Keratinocyte (primary cell): ENCODE measurements around the gene PRDX5. TPM values are rescaled to one million over a fixed set of nuclear protein-coding genes. Genes with fewer than 3 reads are reported as not detected.

Source experiments
- DNase-seq: peaks from one replicate; pipeline ENCODE4 v3.0.0-alpha.2; 2011; ENCODE audit warnings: low read depth, missing footprints, low spot score
- FAIRE-seq: peaks from 2 replicates; lab custom pipeline; 2011; peaks lifted over from hg19 to GRCh38; lab: Jason Lieb, UNC
- H2AFZ ChIP-seq: 2 replicates; pipeline ENCODE4 v1.6.0; 2012; ENCODE audit warnings: low read length, control low read depth, inconsistent platforms; ENCODE audit not compliant: control insufficient read depth
- H3K27ac ChIP-seq: 2 replicates; pipeline ENCODE4 v1.5.1; 2011; ENCODE audit warnings: low read length; ENCODE audit not compliant: control insufficient read depth, insufficient read depth
- H3K27me3 ChIP-seq: 3 replicates; pipeline ENCODE4 v1.6.0; 2011; ENCODE audit warnings: low read length; ENCODE audit not compliant: control insufficient read depth, insufficient read depth; ENCODE audit errors: extremely low read depth
- H3K36me3 ChIP-seq, 2 experiments: 2 replicates in 1 of 2; 3 replicates in 1 of 2; pipeline ENCODE4 v1.5.1; 2011; ENCODE audit warnings: low read length in 2 of 2, mild to moderate bottlenecking in 1 of 2; ENCODE audit not compliant: control insufficient read depth in 2 of 2, insufficient read depth in 2 of 2; ENCODE audit errors: extremely low read depth in 1 of 2
- H3K4me1 ChIP-seq: 3 replicates; pipeline ENCODE4 v1.5.1; 2011; ENCODE audit warnings: low read length; ENCODE audit not compliant: control insufficient read depth, insufficient read depth; ENCODE audit errors: extremely low read depth
- H3K4me2 ChIP-seq: 3 replicates; pipeline ENCODE4 v1.6.0; 2011; ENCODE audit warnings: low read depth, low read length; ENCODE audit not compliant: control insufficient read depth, insufficient read depth; ENCODE audit errors: extremely low read depth
- H3K4me3 ChIP-seq, 3 experiments: fragments of 200-600 bp in 1 of 3; sonication (generic) in 1 of 3; 2 replicates in 2 of 3; 3 replicates in 1 of 3; pipeline ENCODE4 v1.5.1; 2011 to 2016; ENCODE audit warnings: low read length in 3 of 3, mild to moderate bottlenecking in 3 of 3, control low read depth in 2 of 3, inconsistent platforms in 1 of 3, low read depth in 1 of 3, mixed read lengths in 1 of 3, mixed run types in 1 of 3, moderate library complexity in 1 of 3; ENCODE audit not compliant: control insufficient read depth in 2 of 3, insufficient read depth in 2 of 3; ENCODE audit errors: extremely low read depth in 1 of 3
- H3K79me2 ChIP-seq: 2 replicates; pipeline ENCODE4 v1.6.0; 2012; ENCODE audit warnings: low read length; ENCODE audit not compliant: control insufficient read depth, insufficient read depth
- H3K9ac ChIP-seq: 3 replicates; pipeline ENCODE4 v1.6.0; 2011; ENCODE audit warnings: low read length; ENCODE audit not compliant: control insufficient read depth, insufficient read depth; ENCODE audit errors: extremely low read depth
- H3K9me1 ChIP-seq: 3 replicates; pipeline ENCODE4 v1.6.0; 2011; ENCODE audit warnings: low read length; ENCODE audit not compliant: control insufficient read depth, insufficient read depth; ENCODE audit errors: extremely low read depth
- H3K9me3 ChIP-seq: 2 replicates; pipeline ENCODE4 v1.5.1; 2012; ENCODE audit warnings: low read depth, low read length; ENCODE audit not compliant: control insufficient read depth
- H4K20me1 ChIP-seq: 3 replicates; pipeline ENCODE4 v1.6.0; 2011; ENCODE audit warnings: low read length; ENCODE audit not compliant: control insufficient read depth, insufficient read depth; ENCODE audit errors: extremely low read depth
- EZH2 ChIP-seq: IDR thresholded peaks from one replicate; pipeline ENCODE4 v1.6.1; 2012; ENCODE audit warnings: inconsistent platforms, mild to moderate bottlenecking, low read length, moderate library complexity
- dilution Hi-C: fragments of 300-500 bp; cut with MboI; formaldehyde crosslinking; loops from one replicate; pipeline ENCODE4 v1.7.0; 2020; ENCODE audit warnings: low sequenced_read_pairs; ENCODE audit not compliant: extremely low pct_ligation_motif_present
- polyA plus RNA-seq, 5 experiments: library from polyadenylated mRNA; depleted of rRNA in 3 of 5; stranded (reverse) in 3 of 5; stranded (forward) in 1 of 5; unstranded in 1 of 5; fragments of >200 nt; gene quantifications; 1 replicate in 1 of 5; 2 replicates in 3 of 5; 3 replicates in 1 of 5; pipeline versions ENCODE4 v1.2.1 to v1.2.3, GENCODE V29; 2011 to 2012; ENCODE audit warnings: missing spikeins in 2 of 5, low read depth in 1 of 5, low replicate concordance in 1 of 5
- TF ChIP-seq, protein P1 (sequence below), 3 experiments: IDR thresholded peaks in 1 of 3; conservative IDR thresholded peaks in 1 of 3; optimal IDR thresholded peaks in 1 of 3; 2 replicates in 2 of 3; 3 replicates in 1 of 3; pipeline versions ENCODE3 to v1.5.1; 2011; ENCODE audit warnings: low read length in 3 of 3, mild to moderate bottlenecking in 3 of 3, moderate library complexity in 2 of 3, control low read depth in 1 of 3, inconsistent platforms in 1 of 3; ENCODE audit not compliant: insufficient read depth in 2 of 3; ENCODE audit errors: extremely low read depth in 1 of 3

PRDX5 gene
- polyA plus RNA-seq, 1 donor (not counting 4 experiments of a cell fraction or from before 2014, with no cell fraction given), result 590 TPM

DNA sequence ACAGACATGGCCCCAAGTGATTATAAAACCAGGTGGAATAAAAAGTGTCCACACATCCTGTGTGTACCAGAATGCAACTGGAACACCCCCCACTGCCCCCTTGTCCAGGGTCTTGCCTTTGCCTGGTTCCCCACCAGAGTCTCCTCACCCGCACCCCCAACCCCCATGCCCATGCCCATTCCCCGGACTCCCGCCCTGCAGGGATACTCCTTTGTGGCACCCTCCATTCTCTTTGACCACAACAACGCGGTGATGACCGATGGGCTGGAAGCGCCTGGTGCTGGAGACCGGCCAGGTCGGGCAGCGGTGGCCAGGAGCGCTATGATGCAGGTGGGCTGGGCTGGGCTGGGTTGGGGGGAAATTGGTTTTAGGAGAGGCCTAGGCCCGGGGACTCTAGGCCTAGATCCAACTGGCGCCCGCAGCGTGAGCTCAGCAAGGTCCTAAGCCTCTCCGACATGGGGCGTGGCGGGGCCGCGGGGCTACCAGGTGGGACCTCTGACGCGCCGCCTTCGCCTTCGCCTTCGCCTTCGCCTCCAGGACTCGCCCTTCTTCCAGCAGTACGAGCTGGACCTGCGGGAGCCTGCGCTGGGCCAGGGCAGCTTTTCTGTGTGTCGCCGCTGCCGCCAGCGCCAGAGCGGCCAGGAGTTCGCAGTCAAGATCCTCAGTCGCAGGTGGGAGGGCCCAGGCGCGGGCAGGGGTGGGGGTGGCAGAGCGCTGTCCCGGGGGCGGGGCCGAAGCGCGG is 50.2 kb downstream of the PRDX5 start:
- H3K4me3 ChIP-seq, result no peak overlapping the region
- peaks cover 28 to 33% of the 10 kb centered on the region in 2 experiments for H3K36me3 ChIP-seq
- DNase-seq (no peak), FAIRE-seq (no peak)
- peaks cover 7% of the 10 kb centered on the region for H3K4me1 ChIP-seq
- no peaks in the 10 kb centered on the region for H3K9me3 ChIP-seq
- H3K27me3 ChIP-seq, result no peaks in the 10 kb centered on the region
- H3K4me2 ChIP-seq, result no peak overlapping the region
- H3K9ac ChIP-seq, result no peak overlapping the region
- no peak overlapping the region for H3K27ac ChIP-seq
- peaks cover 7% of the 10 kb centered on the region for H3K79me2 ChIP-seq
- no peak overlapping the region for H2AFZ ChIP-seq
- H3K9me1 ChIP-seq, result no peaks in the 10 kb centered on the region
- no peak for TF ChIP-seq EZH2
- H4K20me1 ChIP-seq, result peaks cover 9% of the 10 kb centered on the region
- dilution Hi-C loops, result no loop called here

DNA sequence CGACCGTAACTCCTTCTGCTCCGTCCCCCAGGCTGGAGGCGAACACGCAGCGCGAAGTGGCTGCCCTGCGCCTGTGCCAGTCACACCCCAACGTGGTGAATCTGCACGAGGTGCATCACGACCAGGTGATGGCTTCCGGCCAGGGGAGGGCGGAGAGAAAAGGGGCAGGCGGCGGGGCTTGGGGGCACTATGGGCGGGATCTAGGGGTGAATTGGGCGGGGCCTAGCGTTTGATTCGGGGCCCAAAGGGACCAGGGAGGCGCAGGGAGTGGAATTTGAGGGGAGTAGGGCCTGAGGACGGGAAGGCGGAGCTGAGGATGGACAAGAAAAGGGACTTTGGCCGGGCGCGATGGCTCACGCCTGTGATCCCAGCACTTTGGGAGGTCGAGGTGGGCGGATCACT is 50.8 kb downstream of the PRDX5 start:
- no peak overlapping the region for H3K4me2 ChIP-seq
- TF ChIP-seq EZH2, result no peak
- TF ChIP-seq, protein P1, sequence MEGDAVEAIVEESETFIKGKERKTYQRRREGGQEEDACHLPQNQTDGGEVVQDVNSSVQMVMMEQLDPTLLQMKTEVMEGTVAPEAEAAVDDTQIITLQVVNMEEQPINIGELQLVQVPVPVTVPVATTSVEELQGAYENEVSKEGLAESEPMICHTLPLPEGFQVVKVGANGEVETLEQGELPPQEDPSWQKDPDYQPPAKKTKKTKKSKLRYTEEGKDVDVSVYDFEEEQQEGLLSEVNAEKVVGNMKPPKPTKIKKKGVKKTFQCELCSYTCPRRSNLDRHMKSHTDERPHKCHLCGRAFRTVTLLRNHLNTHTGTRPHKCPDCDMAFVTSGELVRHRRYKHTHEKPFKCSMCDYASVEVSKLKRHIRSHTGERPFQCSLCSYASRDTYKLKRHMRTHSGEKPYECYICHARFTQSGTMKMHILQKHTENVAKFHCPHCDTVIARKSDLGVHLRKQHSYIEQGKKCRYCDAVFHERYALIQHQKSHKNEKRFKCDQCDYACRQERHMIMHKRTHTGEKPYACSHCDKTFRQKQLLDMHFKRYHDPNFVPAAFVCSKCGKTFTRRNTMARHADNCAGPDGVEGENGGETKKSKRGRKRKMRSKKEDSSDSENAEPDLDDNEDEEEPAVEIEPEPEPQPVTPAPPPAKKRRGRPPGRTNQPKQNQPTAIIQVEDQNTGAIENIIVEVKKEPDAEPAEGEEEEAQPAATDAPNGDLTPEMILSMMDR (optimal IDR thresholded peaks at IDR 0.05 in 1 of 3, IDR thresholded peaks at IDR 0.05 in 1 of 3, conservative IDR thresholded peaks at IDR 0.05 in 1 of 3; ENCODE audit: extremely low read depth in 1 of 3, insufficient read depth in 2 of 3, low read length in 3 of 3), result no peak
- no peak overlapping the region for H2AFZ ChIP-seq
- dilution Hi-C loops, result no loop called here
- no peak for DNase-seq
- FAIRE-seq, result no peak
- peaks cover 7% of the 10 kb centered on the region for H3K4me1 ChIP-seq
- H3K36me3 ChIP-seq, result peaks cover 24 to 31% of the 10 kb centered on the region in 2 experiments
- H3K79me2 ChIP-seq, result peaks cover 5% of the 10 kb centered on the region
- H3K27me3 ChIP-seq, result no peaks in the 10 kb centered on the region
- H3K9ac ChIP-seq, result no peak overlapping the region
- H3K27ac ChIP-seq, result no peak overlapping the region
- no peaks in the 10 kb centered on the region for H3K9me3 ChIP-seq
- H3K9me1 ChIP-seq, result no peaks in the 10 kb centered on the region
- peaks cover 9% of the 10 kb centered on the region for H4K20me1 ChIP-seq
- H3K4me3 ChIP-seq, result no peak overlapping the region
